KBM-7 (cell line): ENCODE measurements around the gene SPATA20.

Experiments
- DNase-seq: peaks from one replicate; pipeline ENCODE4 v3.0.0-alpha.2; 2015
- in situ Hi-C: fragments of 300-500 bp; cut with MboI; formaldehyde crosslinking; loops from 2 replicates; pipeline ENCODE4 v1.14.3; 2020; ENCODE audit warnings: low sequenced_read_pairs, low pct_unique_long_range_greater_than_20kb, mixed read lengths

The SPATA20 gene

GRCh38 chr17:50547035-50547735 lies at the start of gene SPATA20:
TSS of gene SPATA20 (plus strand) at chr17:50547174. CDS start at chr17:50547209, 35 bp downstream.
- in situ Hi-C loops = no loop called here
- peak; percentile 94 for DNase-seq

GRCh38 chr17:50498021-50498874 lies 48.7 kb upstream of the SPATA20 start:
- in situ Hi-C loops = no loop called here
- no peak for DNase-seq

- in situ Hi-C loops = no loop called here
- no peak for DNase-seq
Measured at GRCh38 chr17:50499270-50499669, 47.7 kb upstream of the SPATA20 start.

- in situ Hi-C loops = no loop called here
- no peak for DNase-seq
Measured at GRCh38 chr17:50499721-50500120, 47.3 kb upstream of the SPATA20 start.

- DNase-seq = peak; percentile 19
- in situ Hi-C loops = no loop called here
Measured at GRCh38 chr17:50501054-50501453, 45.9 kb upstream of the SPATA20 start.

GRCh38 chr17:50502301-50502990 lies 44.5 kb upstream of the SPATA20 start:
- no peak for DNase-seq
- in situ Hi-C loops = no loop called here

GRCh38 chr17:50505591-50506130 lies 41.3 kb upstream of the SPATA20 start:
- DNase-seq = no peak
- in situ Hi-C loops = no loop called here

- no peak for DNase-seq
Measured at GRCh38 chr17:50506298-50506697, 40.7 kb upstream of the SPATA20 start.

GRCh38 chr17:50507871-50508572 lies 39.0 kb upstream of the SPATA20 start, which contains the start of gene MYCBPAP:
TSS of gene MYCBPAP (plus strand) at chr17:50508439. CDS start at chr17:50508675, 236 bp downstream.
- in situ Hi-C loops = no loop called here
- peak; percentile 48 for DNase-seq

More at GRCh38 chr17:50506298-50506697, 40.7 kb upstream of the SPATA20 start:
- in situ Hi-C loops = no loop called here

GRCh38 chr17:50508573-50509460 lies 38.2 kb upstream of the SPATA20 start:
- in situ Hi-C loops = no loop called here
- DNase-seq = no peak

- in situ Hi-C loops = no loop called here
- no peak for DNase-seq
Measured at GRCh38 chr17:50511058-50511457, 35.9 kb upstream of the SPATA20 start.

GRCh38 chr17:50513495-50513894 lies 33.5 kb upstream of the SPATA20 start:
- no peak for DNase-seq
- in situ Hi-C loops = no loop called here

- in situ Hi-C loops = no loop called here
- DNase-seq = no peak
Measured at GRCh38 chr17:50514388-50514787, 32.6 kb upstream of the SPATA20 start.

- DNase-seq = no peak
- in situ Hi-C loops = no loop called here
Measured at GRCh38 chr17:50514936-50515702, 31.9 kb upstream of the SPATA20 start.

GRCh38 chr17:50517011-50517410 lies 30.0 kb upstream of the SPATA20 start:
- in situ Hi-C loops = no loop called here
- DNase-seq = no peak

GRCh38 chr17:50517504-50518383 lies 29.2 kb upstream of the SPATA20 start:
- in situ Hi-C loops = no loop called here
- DNase-seq = no peak
